Liver (tissue), 9 donors: ENCODE measurements around the gene PLD3. TPM values are rescaled to one million over a fixed set of nuclear protein-coding genes. Genes with fewer than 3 reads are reported as not detected.

Experiments
- DNase-seq: peaks from one replicate; pipeline ENCODE4 v3.0.0-alpha.2; 2017; ENCODE audit warnings: low spot score
- H3K27ac ChIP-seq, 2 donors: one replicate each; pipeline ENCODE4 v1.7.0; 2013; ENCODE audit warnings: inconsistent platforms in 2 of 2, low read length in 2 of 2, control low read depth in 1 of 2, low read depth in 1 of 2, mild to moderate bottlenecking in 1 of 2
- H3K27me3 ChIP-seq, 4 donors: one replicate each; pipeline versions ENCODE4 v1.6.1 to v1.7.0; 2013; ENCODE audit warnings: low read length in 3 of 4, inconsistent platforms in 1 of 4, mild to moderate bottlenecking in 1 of 4, moderate library complexity in 1 of 4; ENCODE audit not compliant: control insufficient read depth in 4 of 4, insufficient read depth in 4 of 4
- H3K36me3 ChIP-seq, 4 donors: one replicate each; pipeline versions ENCODE4 v1.6.1 to v1.7.0; 2013; ENCODE audit warnings: low read length in 3 of 4, mild to moderate bottlenecking in 3 of 4, low read depth in 1 of 4, moderate library complexity in 1 of 4; ENCODE audit not compliant: control insufficient read depth in 4 of 4, insufficient read depth in 3 of 4
- H3K4me1 ChIP-seq, 4 donors: one replicate each; pipeline versions ENCODE4 v1.6.1 to v1.7.0; 2013; ENCODE audit warnings: low read length in 3 of 4, mild to moderate bottlenecking in 3 of 4, moderate library complexity in 1 of 4; ENCODE audit not compliant: control insufficient read depth in 4 of 4, insufficient read depth in 4 of 4
- H3K4me3 ChIP-seq, 3 donors: one replicate each; pipeline versions ENCODE4 v1.6.1 to v1.7.0; 2013; ENCODE audit warnings: low read length in 3 of 3, control low read depth in 1 of 3, low read depth in 1 of 3, mild to moderate bottlenecking in 1 of 3
- H3K9ac ChIP-seq, 2 donors: one replicate each; pipeline ENCODE4 v1.7.0; 2013; ENCODE audit warnings: low read length in 2 of 2, mild to moderate bottlenecking in 2 of 2, moderate library complexity in 2 of 2, control low read depth in 1 of 2, low read depth in 1 of 2
- H3K9me3 ChIP-seq, 4 donors: one replicate each; pipeline versions ENCODE4 v1.6.1 to v1.7.0; 2013; ENCODE audit warnings: low read length in 3 of 4; ENCODE audit not compliant: control insufficient read depth in 4 of 4
- EGR1 ChIP-seq, 2 donors: IDR thresholded peaks; 2 replicates each; pipeline ENCODE4 v1.6.1; 2016 to 2018; ENCODE audit warnings: antibody characterized with exemption in 2 of 2, low read depth in 2 of 2
- FOXA1 ChIP-seq: IDR thresholded peaks from 2 replicates; pipeline ENCODE4 v1.6.1; 2016; ENCODE audit warnings: antibody characterized with exemption
- FOXA2 ChIP-seq: IDR thresholded peaks from 2 replicates; pipeline ENCODE4 v1.6.1; 2016; ENCODE audit warnings: antibody characterized with exemption
- GABPA ChIP-seq, 2 donors: IDR thresholded peaks in 1 of 2; conservative IDR thresholded peaks in 1 of 2; 2 replicates each; pipeline ENCODE4 v1.6.1; 2016; ENCODE audit warnings: antibody characterized with exemption in 2 of 2, mild to moderate bottlenecking in 1 of 2, moderate library complexity in 1 of 2
- HNF4A ChIP-seq, 2 donors: conservative IDR thresholded peaks; 2 replicates each; pipeline ENCODE4 v1.6.1; 2016; ENCODE audit warnings: antibody characterized with exemption in 2 of 2, mild to moderate bottlenecking in 2 of 2
- HNF4G ChIP-seq: IDR thresholded peaks from 2 replicates; pipeline ENCODE4 v1.6.1; 2016; ENCODE audit warnings: antibody characterized with exemption
- NR2F2 ChIP-seq: IDR thresholded peaks from 2 replicates; pipeline ENCODE4 v1.6.1; 2016; ENCODE audit warnings: antibody characterized with exemption
- RAD21 ChIP-seq, 2 donors: IDR thresholded peaks; 2 replicates each; pipeline ENCODE4 v1.6.1; 2016; ENCODE audit warnings: antibody characterized with exemption in 2 of 2, mild to moderate bottlenecking in 2 of 2
- REST ChIP-seq: IDR thresholded peaks from 2 replicates; pipeline ENCODE4 v1.6.1; 2016; ENCODE audit warnings: antibody characterized with exemption, mild to moderate bottlenecking
- SP1 ChIP-seq: IDR thresholded peaks from 2 replicates; pipeline ENCODE4 v1.6.1; 2018; ENCODE audit warnings: antibody characterized with exemption, mild to moderate bottlenecking
- TAF1 ChIP-seq: conservative IDR thresholded peaks from 2 replicates; pipeline ENCODE4 v1.6.1; 2016; ENCODE audit warnings: antibody characterized with exemption, mild to moderate bottlenecking
- YY1 ChIP-seq: IDR thresholded peaks from 2 replicates; pipeline ENCODE4 v1.6.1; 2016; ENCODE audit warnings: antibody characterized with exemption, mild to moderate bottlenecking
- WGBS: extraction: QIAGEN DNeasy Blood & Tissue Kit; methylation state at CpG from one replicate; pipeline ENCODE4 v1.1.7; 2013; 5-methylcytosine and 5-hydroxymethylcytosine counted together
- polyA plus RNA-seq, 2 donors: library from polyadenylated mRNA; stranded (reverse) in 1 of 2; unstranded in 1 of 2; fragments of 200-250 nt in 1 of 2; fragments of >200 nt in 1 of 2; fragmentation: Nextera tagmentation in 1 of 2; extraction: Ambion mirVana in 1 of 2; gene quantifications; one replicate each; pipeline versions ENCODE4 v1.2.1 to v1.2.3, GENCODE V29; 2013 to 2015
- total RNA-seq, 2 donors: library from RNA; depleted of rRNA; stranded (reverse); fragments of >200 nt; gene quantifications; one replicate each; pipeline ENCODE4 v1.2.3, GENCODE V29; 2014
- TF ChIP-seq, protein P1 (sequence below): IDR thresholded peaks from 2 replicates; pipeline ENCODE4 v1.6.1; 2016; ENCODE audit warnings: antibody characterized with exemption
- TF ChIP-seq, protein P2 (sequence below): IDR thresholded peaks from 2 replicates; pipeline ENCODE4 v1.6.1; 2016; ENCODE audit warnings: antibody characterized with exemption
- TF ChIP-seq, protein P3 (sequence below): IDR thresholded peaks from 2 replicates; pipeline ENCODE4 v1.6.1; 2016; ENCODE audit warnings: antibody characterized with exemption
- TF ChIP-seq, protein P4 (sequence below): fragments of 150-350 bp; IDR thresholded peaks from 2 replicates; pipeline ENCODE4 v1.5.1; 2017; ENCODE audit warnings: improper control_type of control experiment, low read depth, low read length; ENCODE audit not compliant: missing input control
- donor health status: healthy.
- donor health status: healthy.
- donor health status: healthy.
- donor health status: healthy.
- donor health status: healthy.

The PLD3 gene
- total and polyA plus RNA-seq, 4 donors: 56.0 to 125 (median 105) TPM

DNA sequence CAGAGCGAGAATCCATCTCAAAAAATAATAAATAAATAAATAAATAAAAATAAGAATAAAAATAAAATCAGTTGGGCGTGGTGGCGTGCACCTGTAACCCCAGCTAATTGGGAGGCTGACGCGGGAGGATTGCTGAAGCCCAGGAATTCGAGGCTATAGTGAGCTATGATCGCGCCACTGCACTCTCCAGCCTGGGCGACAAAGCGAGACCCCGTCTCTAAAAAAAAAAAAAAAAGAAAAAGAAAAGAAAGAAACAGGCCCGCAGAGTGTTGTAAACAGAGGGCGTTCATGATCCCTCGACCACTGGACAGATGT, 71.9 kb downstream of the PLD3 start:
- Histone ChIP-seq H3K4me1 (peaks cover 0 to 13% (median 8%) of the 10 kb centered on the region in 4 donors), H3K27me3 (no peaks in the 10 kb centered on the region), H3K27ac (peak overlapping the region; percentile 93 to 98), H3K36me3 (peaks cover 2 to 5% (median 4%) of the 10 kb centered on the region in 4 donors), H3K9ac (peak overlapping the region; percentile 71 to 96), H3K9me3 (no peaks in the 10 kb centered on the region), H3K4me3 (peak overlapping the region in 2 of 3 donors; percentile 52 to 62)
- TF ChIP-seq, protein P1, sequence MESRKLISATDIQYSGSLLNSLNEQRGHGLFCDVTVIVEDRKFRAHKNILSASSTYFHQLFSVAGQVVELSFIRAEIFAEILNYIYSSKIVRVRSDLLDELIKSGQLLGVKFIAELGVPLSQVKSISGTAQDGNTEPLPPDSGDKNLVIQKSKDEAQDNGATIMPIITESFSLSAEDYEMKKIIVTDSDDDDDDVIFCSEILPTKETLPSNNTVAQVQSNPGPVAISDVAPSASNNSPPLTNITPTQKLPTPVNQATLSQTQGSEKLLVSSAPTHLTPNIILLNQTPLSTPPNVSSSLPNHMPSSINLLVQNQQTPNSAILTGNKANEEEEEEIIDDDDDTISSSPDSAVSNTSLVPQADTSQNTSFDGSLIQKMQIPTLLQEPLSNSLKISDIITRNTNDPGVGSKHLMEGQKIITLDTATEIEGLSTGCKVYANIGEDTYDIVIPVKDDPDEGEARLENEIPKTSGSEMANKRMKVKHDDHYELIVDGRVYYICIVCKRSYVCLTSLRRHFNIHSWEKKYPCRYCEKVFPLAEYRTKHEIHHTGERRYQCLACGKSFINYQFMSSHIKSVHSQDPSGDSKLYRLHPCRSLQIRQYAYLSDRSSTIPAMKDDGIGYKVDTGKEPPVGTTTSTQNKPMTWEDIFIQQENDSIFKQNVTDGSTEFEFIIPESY: no peak
- TF ChIP-seq RAD21 (IDR thresholded peaks at IDR 0.05) (no peak), TAF1 (no peak), YY1 (no peak), NR2F2 (no peak), HNF4A (conservative IDR thresholded peaks at IDR 0.05) (no peak), SP1 (no peak), EGR1 (IDR thresholded peaks at IDR 0.05; ENCODE audit: low read depth in 2 of 2) (no peak), FOXA1 (no peak), REST (no peak), HNF4G (no peak), GABPA (IDR thresholded peaks at IDR 0.05 in 1 of 2, conservative IDR thresholded peaks at IDR 0.05 in 1 of 2) (no peak), FOXA2 (no peak)
- TF ChIP-seq, protein P2, sequence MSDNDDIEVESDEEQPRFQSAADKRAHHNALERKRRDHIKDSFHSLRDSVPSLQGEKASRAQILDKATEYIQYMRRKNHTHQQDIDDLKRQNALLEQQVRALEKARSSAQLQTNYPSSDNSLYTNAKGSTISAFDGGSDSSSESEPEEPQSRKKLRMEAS: no peak
- TF ChIP-seq, protein P3, sequence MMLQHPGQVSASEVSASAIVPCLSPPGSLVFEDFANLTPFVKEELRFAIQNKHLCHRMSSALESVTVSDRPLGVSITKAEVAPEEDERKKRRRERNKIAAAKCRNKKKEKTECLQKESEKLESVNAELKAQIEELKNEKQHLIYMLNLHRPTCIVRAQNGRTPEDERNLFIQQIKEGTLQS: no peak
- TF ChIP-seq, protein P4, sequence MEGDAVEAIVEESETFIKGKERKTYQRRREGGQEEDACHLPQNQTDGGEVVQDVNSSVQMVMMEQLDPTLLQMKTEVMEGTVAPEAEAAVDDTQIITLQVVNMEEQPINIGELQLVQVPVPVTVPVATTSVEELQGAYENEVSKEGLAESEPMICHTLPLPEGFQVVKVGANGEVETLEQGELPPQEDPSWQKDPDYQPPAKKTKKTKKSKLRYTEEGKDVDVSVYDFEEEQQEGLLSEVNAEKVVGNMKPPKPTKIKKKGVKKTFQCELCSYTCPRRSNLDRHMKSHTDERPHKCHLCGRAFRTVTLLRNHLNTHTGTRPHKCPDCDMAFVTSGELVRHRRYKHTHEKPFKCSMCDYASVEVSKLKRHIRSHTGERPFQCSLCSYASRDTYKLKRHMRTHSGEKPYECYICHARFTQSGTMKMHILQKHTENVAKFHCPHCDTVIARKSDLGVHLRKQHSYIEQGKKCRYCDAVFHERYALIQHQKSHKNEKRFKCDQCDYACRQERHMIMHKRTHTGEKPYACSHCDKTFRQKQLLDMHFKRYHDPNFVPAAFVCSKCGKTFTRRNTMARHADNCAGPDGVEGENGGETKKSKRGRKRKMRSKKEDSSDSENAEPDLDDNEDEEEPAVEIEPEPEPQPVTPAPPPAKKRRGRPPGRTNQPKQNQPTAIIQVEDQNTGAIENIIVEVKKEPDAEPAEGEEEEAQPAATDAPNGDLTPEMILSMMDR: no peak
- 51% methylated on average over 14 of the region's 14 CpGs for WGBS
- DNase-seq: no peak
